Articular chondrocyte of knee joint (primary cell): Measurements from ENCODE around the gene DCAF8L2. TPM values are rescaled to one million over a fixed set of nuclear protein-coding genes. Genes with fewer than 3 reads are reported as not detected.

Source experiments
- total RNA-seq: library from RNA; depleted of rRNA; stranded (reverse); fragments of >200 nt; gene quantifications from 2 replicates; pipeline ENCODE4 v1.2.3, GENCODE V29; 2012

The DCAF8L2 gene
- not detected in 2 replicates for total RNA-seq

DNA sequence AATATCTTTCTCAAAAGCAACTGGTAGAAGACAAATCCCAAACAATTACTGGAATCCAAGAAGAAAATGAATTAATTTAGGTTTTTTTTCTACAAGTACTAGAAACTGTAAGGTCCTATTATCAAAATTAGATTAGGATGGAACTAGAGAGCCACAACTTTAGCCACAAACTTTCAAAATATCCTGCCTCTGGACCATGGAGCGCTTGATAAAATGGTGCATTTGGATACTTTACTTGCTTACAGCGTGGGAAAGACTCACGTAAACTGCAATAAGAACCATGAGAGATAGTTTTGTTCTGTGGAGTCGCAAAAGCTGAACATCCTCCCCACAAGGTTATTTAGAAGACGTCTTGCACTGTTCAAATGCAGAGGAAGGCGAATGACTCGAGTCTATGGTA is at the start of gene DCAF8L2:
Gene DCAF8L2, plus strand, starts transcription at position 301 of the 400 bp plus-strand sequence. CDS start 156,552 bp downstream, outside the sequence.

Other genes with a start within 250 kb of the DCAF8L2 start
- not detected in 2 replicates for gene PPP4R3C, start 127.0 kb upstream of the DCAF8L2 start, total RNA-seq
- gene MAGEB10, start 217.6 kb downstream of the DCAF8L2 start, total RNA-seq, result not detected in 2 replicates